Measurements from ENCODE around the gene PRRT3.

The PRRT3 gene

GRCh38 chr3:9946112-9947024, 5.8 kb downstream of the PRRT3 start:
- no peak overlapping the region for H3K27ac ChIP-seq (ENCODE audit: low read length)

GRCh38 chr3:9945358-9945757, 6.8 kb downstream of the PRRT3 start:
- no peak overlapping the region for H3K27ac ChIP-seq (ENCODE audit: low read length)
- peaks cover 6% of the 10 kb centered on the region for H3K36me3 ChIP-seq (replicated peaks; ENCODE audit: low read depth, low read length)
- TF ChIP-seq EZH2phosphoT487 (IDR thresholded peaks at IDR 0.05; ENCODE audit: low read depth) (no peak), CTCF (IDR thresholded peaks at IDR 0.05; ENCODE audit: low read depth, low read length) (no peak)
- H3K9me3 ChIP-seq (ENCODE audit: insufficient read depth, low read length): no peaks in the 10 kb centered on the region
- no peak overlapping the region for H3K4me2 ChIP-seq (ENCODE audit: low read length)
- no peaks in the 10 kb centered on the region; the same call in 1 of the 2 replicates for H3K4me1 ChIP-seq (ENCODE audit: low read length)
- no peaks in the 10 kb centered on the region for H4K20me1 ChIP-seq (ENCODE audit: insufficient read depth, low read length)
- no peak overlapping the region for H3K9ac ChIP-seq (ENCODE audit: low read length)
- H3K27me3 ChIP-seq (ENCODE audit: low read depth, low read length): no peaks in the 10 kb centered on the region
- no peak overlapping the region for H3K4me3 ChIP-seq (ENCODE audit: low read length)
- H2AFZ ChIP-seq (ENCODE audit: low read depth, low read length): no peak overlapping the region
- no peaks in the 10 kb centered on the region for H3K79me2 ChIP-seq (ENCODE audit: low read length)

More at GRCh38 chr3:9946112-9947024, 5.8 kb downstream of the PRRT3 start:
- Histone ChIP-seq H3K27me3 (ENCODE audit: low read depth, low read length) (no peaks in the 10 kb centered on the region), H3K4me1 (ENCODE audit: low read length) (peaks cover 8% of the 10 kb centered on the region), H3K9ac (ENCODE audit: low read length) (no peak overlapping the region), H3K4me2 (ENCODE audit: low read length) (no peak overlapping the region), H3K4me3 (ENCODE audit: low read length) (no peak overlapping the region), H3K9me3 (ENCODE audit: insufficient read depth, low read length) (no peaks in the 10 kb centered on the region), H3K36me3 (replicated peaks; ENCODE audit: low read depth, low read length) (peaks cover 6% of the 10 kb centered on the region), H4K20me1 (ENCODE audit: insufficient read depth, low read length) (no peaks in the 10 kb centered on the region), H2AFZ (ENCODE audit: low read depth, low read length) (no peak overlapping the region), H3K79me2 (ENCODE audit: low read length) (no peaks in the 10 kb centered on the region)
- TF ChIP-seq CTCF (IDR thresholded peaks at IDR 0.05; ENCODE audit: low read depth, low read length) (no peak), EZH2phosphoT487 (IDR thresholded peaks at IDR 0.05; ENCODE audit: low read depth) (no peak)

- no peak overlapping the region for H3K27ac ChIP-seq (ENCODE audit: low read length)
These were observed 7.9 kb downstream of the PRRT3 start for GRCh38 chr3:9944271-9944670.

More at GRCh38 chr3:9944271-9944670, 7.9 kb downstream of the PRRT3 start:
- Histone ChIP-seq H3K4me1 (ENCODE audit: low read length) (no peaks in the 10 kb centered on the region), H3K4me3 (ENCODE audit: low read length) (no peak overlapping the region), H3K4me2 (ENCODE audit: low read length) (no peak overlapping the region), H3K9me3 (ENCODE audit: insufficient read depth, low read length) (no peaks in the 10 kb centered on the region), H2AFZ (ENCODE audit: low read depth, low read length) (no peak overlapping the region), H3K9ac (ENCODE audit: low read length) (no peak overlapping the region), H4K20me1 (ENCODE audit: insufficient read depth, low read length) (no peaks in the 10 kb centered on the region), H3K27me3 (ENCODE audit: low read depth, low read length) (no peaks in the 10 kb centered on the region), H3K79me2 (ENCODE audit: low read length) (no peaks in the 10 kb centered on the region), H3K36me3 (replicated peaks; ENCODE audit: low read depth, low read length) (peaks cover 6% of the 10 kb centered on the region)
- TF ChIP-seq EZH2phosphoT487 (IDR thresholded peaks at IDR 0.05; ENCODE audit: low read depth): no peak
- no peak for TF ChIP-seq CTCF (IDR thresholded peaks at IDR 0.05; ENCODE audit: low read depth, low read length)
